Mesenchymal stem cell (in vitro differentiated cells and primary cell): ENCODE measurements around the gene POLE4.
A peak's percentile ranks its signal among the peaks of the same experiment; 100 is the strongest.

Experiments
- DNase-seq: peaks from one replicate; pipeline ENCODE4 v3.0.0-alpha.2; 2013
- H2AFZ ChIP-seq: one replicate; pipeline ENCODE4 v1.6.1; 2013; ENCODE audit warnings: low read depth, mild to moderate bottlenecking, control low read depth, inconsistent platforms, low read length, moderate library complexity
- H2AK5ac ChIP-seq: 2 replicates; pipeline ENCODE4 v1.6.1; 2013; ENCODE audit warnings: low read length, moderate library complexity, mild to moderate bottlenecking, inconsistent platforms; ENCODE audit not compliant: severe bottlenecking
- H2BK120ac ChIP-seq: one replicate; pipeline ENCODE4 v1.6.1; 2013; ENCODE audit warnings: low read depth, mild to moderate bottlenecking, inconsistent platforms, low read length, moderate library complexity
- H2BK12ac ChIP-seq, 2 experiments: one replicate each; pipeline ENCODE4 v1.6.1; 2013; ENCODE audit warnings: inconsistent platforms in 2 of 2, low read length in 2 of 2, mild to moderate bottlenecking in 2 of 2, moderate library complexity in 2 of 2, control low read depth in 1 of 2
- H2BK15ac ChIP-seq: one replicate; pipeline ENCODE4 v1.6.1; 2013; ENCODE audit warnings: mild to moderate bottlenecking, low read depth, inconsistent platforms; ENCODE audit not compliant: poor library complexity, severe bottlenecking
- H2BK5ac ChIP-seq: 2 replicates; pipeline ENCODE4 v1.6.1; 2013; ENCODE audit warnings: low read depth, mild to moderate bottlenecking, low read length, control low read depth, inconsistent platforms; ENCODE audit not compliant: poor library complexity, severe bottlenecking
- H3K14ac ChIP-seq, 2 experiments: one replicate each; pipeline ENCODE4 v1.6.1; 2013; ENCODE audit warnings: inconsistent platforms in 2 of 2, low read length in 2 of 2, control low read depth in 1 of 2, mild to moderate bottlenecking in 1 of 2, moderate library complexity in 1 of 2
- H3K18ac ChIP-seq, 2 experiments: one replicate each; pipeline ENCODE4 v1.6.1; 2013; ENCODE audit warnings: inconsistent platforms in 2 of 2, low read length in 2 of 2, control low read depth in 1 of 2, low read depth in 1 of 2, mild to moderate bottlenecking in 1 of 2
- H3K23ac ChIP-seq, 2 experiments: one replicate each; pipeline ENCODE4 v1.6.1; 2013; ENCODE audit warnings: inconsistent platforms in 2 of 2, low read length in 2 of 2, mild to moderate bottlenecking in 2 of 2, moderate library complexity in 2 of 2, control low read depth in 1 of 2
- H3K27ac ChIP-seq: 2 replicates; pipeline ENCODE4 v1.5.1; 2013; ENCODE audit warnings: mild to moderate bottlenecking, moderate library complexity, low read length, control low read depth, inconsistent platforms; ENCODE audit not compliant: poor library complexity, severe bottlenecking
- H3K27me3 ChIP-seq, 2 experiments: 2 replicates each; pipeline versions ENCODE4 v1.6.1 to v1.7.0; 2013; ENCODE audit warnings: low read length in 2 of 2, mild to moderate bottlenecking in 2 of 2, moderate library complexity in 2 of 2, control low read depth in 1 of 2, inconsistent platforms in 1 of 2; ENCODE audit not compliant: control insufficient read depth in 1 of 2, insufficient read depth in 1 of 2
- H3K36me3 ChIP-seq, 2 experiments: 2 replicates each; pipeline versions ENCODE4 v1.6.1 to v1.7.0; 2013; ENCODE audit warnings: low read length in 2 of 2, control low read depth in 1 of 2, inconsistent platforms in 1 of 2, low read depth in 1 of 2, mild to moderate bottlenecking in 1 of 2; ENCODE audit not compliant: insufficient read depth in 2 of 2, control insufficient read depth in 1 of 2
- H3K4ac ChIP-seq, 2 experiments: one replicate each; pipeline ENCODE4 v1.6.1; 2013; ENCODE audit warnings: inconsistent platforms in 2 of 2, low read length in 2 of 2, mild to moderate bottlenecking in 2 of 2, moderate library complexity in 2 of 2, control low read depth in 1 of 2, low read depth in 1 of 2
- H3K4me1 ChIP-seq: 2 replicates; pipeline ENCODE4 v1.6.1; 2013; ENCODE audit warnings: low read depth, low read length, control low read depth; ENCODE audit not compliant: control insufficient read depth, insufficient read depth
- H3K4me2 ChIP-seq: 2 replicates; pipeline ENCODE4 v1.6.1; 2013; ENCODE audit warnings: low read length, mild to moderate bottlenecking, inconsistent platforms; ENCODE audit not compliant: poor library complexity, severe bottlenecking
- H3K4me3 ChIP-seq, 2 experiments: 2 replicates each; pipeline versions ENCODE4 v1.5.1 to v1.7.0; 2013; ENCODE audit warnings: low read length in 2 of 2, mild to moderate bottlenecking in 2 of 2, control low read depth in 1 of 2, low read depth in 1 of 2; ENCODE audit not compliant: insufficient read depth in 1 of 2
- H3K79me1 ChIP-seq: replicated peaks from 2 replicates; pipeline ENCODE4 v1.6.1; 2013; ENCODE audit warnings: mild to moderate bottlenecking, control low read depth, low read length, inconsistent platforms; ENCODE audit not compliant: poor library complexity, severe bottlenecking
- H3K9ac ChIP-seq: 2 replicates; pipeline ENCODE4 v1.7.0; 2013; ENCODE audit warnings: mild to moderate bottlenecking, low read length, moderate library complexity
- H3K9me3 ChIP-seq: 2 replicates; pipeline ENCODE4 v1.7.0; 2013; ENCODE audit warnings: mild to moderate bottlenecking, low read length; ENCODE audit not compliant: control insufficient read depth
- H4K8ac ChIP-seq: one replicate; pipeline ENCODE4 v1.6.1; 2013; ENCODE audit warnings: inconsistent platforms, mild to moderate bottlenecking, low read length, moderate library complexity
- H4K91ac ChIP-seq: one replicate; pipeline ENCODE4 v1.6.1; 2013; ENCODE audit warnings: mild to moderate bottlenecking, low read length, inconsistent platforms
- WGBS: methylation state at CpG from one replicate; pipeline ENCODE4 v1.1.7; 2013; ENCODE audit warnings: mixed read lengths; 5-methylcytosine and 5-hydroxymethylcytosine counted together

Gene POLE4

GRCh38 chr2:74942263-74942662, 16.2 kb upstream of the POLE4 start:
- H2BK5ac ChIP-seq: no peak overlapping the region
- no peak overlapping the region for H3K27ac ChIP-seq
- 68% methylated on average over 1 of the region's 5 CpGs for WGBS
- no peaks in the 10 kb centered on the region for H3K4me1 ChIP-seq
- H3K9ac ChIP-seq: no peak overlapping the region
- no peak overlapping the region for H2BK15ac ChIP-seq
- H3K14ac ChIP-seq: no peak overlapping the region
- H2BK12ac ChIP-seq: no peak overlapping the region
- H3K9me3 ChIP-seq: no peaks in the 10 kb centered on the region
- H3K23ac ChIP-seq: no peak overlapping the region
- H3K18ac ChIP-seq: no peak overlapping the region
- no peaks in the 10 kb centered on the region for H3K27me3 ChIP-seq
- no peak overlapping the region for H2AFZ ChIP-seq
- no peak overlapping the region for H3K4me2 ChIP-seq
- H3K4me3 ChIP-seq: no peak overlapping the region
- no peak overlapping the region for H4K91ac ChIP-seq
- H3K4ac ChIP-seq: no peak overlapping the region
- H3K36me3 ChIP-seq: no peaks in the 10 kb centered on the region
- no peak overlapping the region for H2BK120ac ChIP-seq
- no peak overlapping the region for H4K8ac ChIP-seq
- H3K79me1 ChIP-seq: no peaks in the 10 kb centered on the region
- H2AK5ac ChIP-seq: no peak overlapping the region
- no peak for DNase-seq

- H3K36me3 ChIP-seq: no peaks in the 10 kb centered on the region
Measured at GRCh38 chr2:74944987-74945787, 13.3 kb upstream of the POLE4 start.

GRCh38 chr2:74945788-74946331, 12.6 kb upstream of the POLE4 start:
- Histone ChIP-seq H2BK15ac (no peak overlapping the region), H3K23ac (no peak overlapping the region), H2BK120ac (no peak overlapping the region), H3K27ac (no peak overlapping the region), H3K79me1 (no peaks in the 10 kb centered on the region), H2BK5ac (no peak overlapping the region), H3K36me3 (no peaks in the 10 kb centered on the region), H2AFZ (no peak overlapping the region), H3K9me3 (peaks cover 4% of the 10 kb centered on the region), H3K4ac (no peak overlapping the region), H3K18ac (no peak overlapping the region), H4K8ac (no peak overlapping the region), H3K27me3 (no peaks in the 10 kb centered on the region), H4K91ac (no peak overlapping the region), H3K9ac (no peak overlapping the region), H3K4me2 (no peak overlapping the region), H3K4me3 (no peak overlapping the region), H3K4me1 (no peaks in the 10 kb centered on the region), H3K14ac (no peak overlapping the region), H2AK5ac (no peak overlapping the region), H2BK12ac (no peak overlapping the region)
- 100% methylated on average over 1 of the region's 1 CpG for WGBS
- no peak for DNase-seq

More at GRCh38 chr2:74944987-74945787, 13.3 kb upstream of the POLE4 start:
- H2AFZ ChIP-seq: no peak overlapping the region
- H3K23ac ChIP-seq: no peak overlapping the region
- H3K18ac ChIP-seq: no peak overlapping the region
- no peak for DNase-seq
- H4K91ac ChIP-seq: no peak overlapping the region
- no peak overlapping the region for H3K27ac ChIP-seq
- no peak overlapping the region for H2BK15ac ChIP-seq
- no peak overlapping the region for H3K9ac ChIP-seq
- no peak overlapping the region for H2AK5ac ChIP-seq
- no peak overlapping the region for H3K4me2 ChIP-seq
- H3K27me3 ChIP-seq: no peaks in the 10 kb centered on the region
- no peak overlapping the region for H3K4me3 ChIP-seq
- H3K9me3 ChIP-seq: peaks cover under 1% of the 10 kb centered on the region
- no peak overlapping the region for H2BK5ac ChIP-seq
- H3K4me1 ChIP-seq: no peaks in the 10 kb centered on the region
- H4K8ac ChIP-seq: no peak overlapping the region
- H3K14ac ChIP-seq: no peak overlapping the region
- no peak overlapping the region for H2BK120ac ChIP-seq
- H3K79me1 ChIP-seq: no peaks in the 10 kb centered on the region
- WGBS: 92% methylated on average over 2 of the region's 4 CpGs
- no peak overlapping the region for H2BK12ac ChIP-seq
- H3K4ac ChIP-seq: no peak overlapping the region

GRCh38 chr2:74947703-74948102, 10.7 kb upstream of the POLE4 start:
- Histone ChIP-seq H2BK120ac (no peak overlapping the region), H3K4me2 (no peak overlapping the region), H3K4ac (no peak overlapping the region), H2AK5ac (no peak overlapping the region), H3K9me3 (peaks cover 8% of the 10 kb centered on the region), H3K4me1 (no peaks in the 10 kb centered on the region), H3K9ac (no peak overlapping the region), H2AFZ (no peak overlapping the region), H3K36me3 (no peaks in the 10 kb centered on the region), H3K4me3 (no peak overlapping the region), H2BK15ac (no peak overlapping the region), H2BK5ac (no peak overlapping the region), H4K8ac (no peak overlapping the region), H3K27me3 (no peaks in the 10 kb centered on the region), H2BK12ac (no peak overlapping the region), H3K14ac (peak overlapping the region in 1 of 2 experiments; percentile 77), H3K79me1 (no peaks in the 10 kb centered on the region), H3K27ac (no peak overlapping the region), H3K18ac (no peak overlapping the region), H4K91ac (peak overlapping the region; percentile 72), H3K23ac (no peak overlapping the region)
- DNase-seq: no peak
- 73% methylated on average over 4 of the region's 4 CpGs for WGBS
